ENCODE data around the gene FSCN2.

- TF ChIP-seq CTCF (conservative IDR thresholded peaks at IDR 0.05), result no peak
- TF ChIP-seq EZH2 (IDR thresholded peaks at IDR 0.05; ENCODE audit: low read depth), result no peak
These were observed 44.9 kb upstream of the FSCN2 start for GRCh38 chr17:81483085-81483861.
